GM19452 (cell line): ENCODE data around the gene ARID5B.
A peak's percentile ranks its signal among the peaks of the same experiment; 100 is the strongest.

Experiments
- ATAC-seq: cut with Tn5 transposase; IDR thresholded peaks from one replicate; pipeline ENCODE4 v1.9.1; 2021; ENCODE audit not compliant: unreplicated experiment

Gene ARID5B

DNA sequence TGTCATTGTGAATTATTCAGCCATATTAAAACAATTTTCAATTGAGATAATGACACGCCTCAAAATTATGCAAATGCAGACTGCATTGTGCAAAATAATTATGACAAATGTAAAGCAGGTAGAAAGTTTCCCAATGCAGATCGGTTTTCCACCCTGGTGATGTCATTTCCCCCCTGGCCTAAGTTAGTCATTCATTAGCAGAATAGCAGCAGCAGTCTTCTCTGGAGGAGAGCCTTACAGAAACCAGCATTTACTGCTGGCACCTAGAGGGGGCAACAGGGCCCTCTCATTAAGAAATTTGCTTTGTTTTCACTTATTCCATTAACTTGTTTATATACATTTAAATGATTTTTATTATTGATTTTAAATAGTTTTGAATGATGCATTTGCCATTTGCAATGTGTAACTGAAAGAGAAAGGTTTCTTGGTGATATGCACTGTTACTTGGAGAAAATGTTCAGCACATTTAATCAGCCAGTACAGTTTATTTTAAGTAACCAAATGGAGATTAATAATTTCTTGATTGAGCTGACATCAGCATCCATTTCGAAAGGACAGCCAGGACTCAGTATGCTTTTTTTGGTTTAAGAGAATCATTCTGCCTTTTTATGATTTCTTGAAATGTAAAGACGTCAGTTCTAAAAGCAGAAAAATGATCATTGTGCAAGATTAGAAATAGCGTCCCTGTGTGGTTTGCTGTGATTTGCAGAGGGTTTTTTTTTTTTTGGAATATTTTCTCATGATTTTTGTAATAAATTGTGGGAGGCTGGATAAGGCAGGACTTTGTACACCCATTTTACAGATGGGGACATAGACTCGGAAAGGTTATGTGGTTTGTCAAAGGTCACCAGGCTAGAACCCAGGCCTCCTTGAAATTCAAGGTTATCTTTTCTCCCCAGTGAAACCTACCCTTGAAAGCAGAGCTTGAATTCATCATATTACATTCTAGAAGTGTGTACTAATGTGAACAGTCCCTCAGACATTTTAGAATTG lies 3.5 kb downstream of the ARID5B start:
- ATAC-seq = peak; percentile 47

- no peak for ATAC-seq
Measured at GRCh38 chr10:61905837-61906561, 4.5 kb downstream of the ARID5B start.

- ATAC-seq = no peak
Measured at GRCh38 chr10:61906562-61906901, 5.0 kb downstream of the ARID5B start.

DNA sequence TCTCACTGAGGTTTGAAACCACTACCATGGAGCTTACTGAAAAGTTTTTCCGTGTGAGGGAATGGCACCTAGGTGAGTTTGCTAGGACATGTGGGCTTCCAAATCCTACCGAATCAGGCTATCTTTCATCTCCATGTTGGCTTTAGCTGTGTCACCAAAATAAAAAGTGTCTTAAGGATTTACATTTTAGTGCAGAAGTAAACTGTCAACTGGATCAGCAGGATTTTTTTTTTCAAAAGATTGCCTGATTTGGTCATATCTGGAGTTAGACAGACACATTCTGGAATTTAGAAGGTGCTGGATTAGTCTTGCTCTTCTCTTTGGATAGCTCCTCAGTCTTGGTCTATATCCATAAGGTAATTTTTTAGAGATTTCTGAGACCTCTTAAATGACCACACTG lies 5.5 kb downstream of the ARID5B start:
- no peak for ATAC-seq

- no peak for ATAC-seq
Measured at GRCh38 chr10:61907587-61907986, 6.1 kb downstream of the ARID5B start.

- ATAC-seq = no peak
Measured at GRCh38 chr10:61910226-61910805, 8.8 kb downstream of the ARID5B start.

DNA sequence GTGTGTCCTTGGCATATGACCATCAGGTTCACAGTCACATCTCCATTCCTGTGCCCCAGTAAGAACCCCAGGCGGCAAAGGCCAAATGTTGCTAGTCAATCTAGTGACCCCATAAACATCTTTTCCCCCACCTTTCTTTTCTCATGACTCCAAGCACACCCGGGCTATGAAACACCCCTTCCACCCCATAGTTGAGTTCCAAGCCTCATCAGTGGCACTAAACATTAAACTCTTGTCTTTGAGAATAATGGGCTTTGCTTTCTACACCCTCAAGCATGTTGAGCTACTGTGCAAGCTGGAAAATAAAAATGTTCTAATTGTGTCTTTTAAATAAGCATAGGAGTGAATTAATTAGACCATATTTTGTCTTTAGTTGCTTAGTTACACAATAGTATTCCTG lies 9.4 kb downstream of the ARID5B start:
- ATAC-seq = no peak

DNA sequence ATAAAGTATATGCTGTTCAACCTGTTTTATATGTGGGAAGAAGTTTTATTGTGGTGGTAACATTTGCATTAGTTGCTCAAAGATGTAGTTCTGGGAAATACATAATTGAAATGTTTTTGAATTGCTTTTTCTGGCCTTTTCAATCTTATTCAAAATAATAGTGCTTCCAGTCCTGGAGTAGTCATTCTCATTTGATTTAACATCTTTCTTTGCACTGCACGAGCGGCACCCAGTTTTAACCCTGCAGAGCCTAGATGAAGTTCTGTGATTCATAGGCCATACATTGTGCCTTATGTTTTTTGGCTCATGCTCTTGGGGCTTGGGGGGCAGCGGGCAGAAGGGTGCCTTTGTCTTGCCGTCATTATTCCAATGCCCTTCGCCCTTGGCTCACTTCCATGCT lies 9.9 kb downstream of the ARID5B start:
- no peak for ATAC-seq

DNA sequence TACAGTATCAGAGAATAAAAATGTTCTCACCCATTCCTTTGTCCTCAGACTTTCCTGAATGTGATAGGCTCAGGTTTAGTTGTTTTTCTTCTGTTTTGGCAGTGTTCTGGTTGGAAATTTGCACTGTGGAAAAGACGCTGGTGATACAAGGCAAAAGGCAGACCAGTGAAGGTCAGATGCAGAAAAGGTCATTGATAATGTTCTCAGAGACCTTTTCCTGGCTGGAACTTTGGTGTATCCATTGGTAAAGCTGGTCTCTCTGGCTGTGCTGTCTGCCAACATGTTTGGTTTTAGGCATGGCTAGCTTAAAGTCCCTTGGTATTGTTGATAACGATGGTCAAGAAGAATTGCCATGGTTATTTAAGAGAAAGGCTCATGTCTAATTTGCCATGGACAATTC lies 11.5 kb downstream of the ARID5B start:
- ATAC-seq = no peak

DNA sequence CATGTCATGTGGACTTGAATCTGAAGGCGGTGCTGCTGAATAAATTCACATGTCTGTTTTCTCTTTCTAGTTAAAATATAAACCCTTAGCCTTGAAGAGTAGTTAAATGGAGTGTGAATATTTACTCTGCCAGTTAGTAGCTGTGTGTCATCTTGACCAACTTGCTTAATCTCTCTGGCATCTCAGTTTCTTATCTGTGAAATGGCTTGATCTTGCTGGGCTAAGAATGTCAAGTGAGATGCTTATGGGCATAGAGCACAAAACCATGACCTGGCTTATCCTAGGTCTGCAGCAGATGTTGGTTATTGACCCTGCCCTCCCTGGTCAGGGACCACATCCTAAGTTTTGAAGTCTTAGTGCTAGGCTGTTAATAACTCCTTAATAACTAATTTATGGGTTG lies 16.6 kb downstream of the ARID5B start:
- ATAC-seq = no peak

DNA sequence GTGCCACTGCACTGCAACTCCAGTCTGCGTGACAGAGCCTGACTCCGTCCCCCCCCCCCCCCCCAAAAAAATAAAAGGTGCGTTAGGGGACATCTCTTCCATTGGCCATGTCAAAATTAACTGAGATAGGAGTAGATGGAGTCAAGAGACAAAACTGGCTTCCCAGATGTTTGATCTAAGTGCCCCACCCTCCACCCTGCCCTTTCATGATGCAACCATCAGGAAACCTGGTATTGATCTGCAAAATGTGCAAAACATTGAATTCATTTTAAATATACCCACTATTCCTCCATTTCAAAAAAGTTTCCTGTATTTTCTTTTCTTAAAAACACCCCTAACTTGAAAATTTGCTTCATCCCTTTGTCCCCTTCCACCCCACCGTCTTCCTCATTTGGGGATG lies 17.5 kb downstream of the ARID5B start:
- ATAC-seq = no peak

- ATAC-seq = no peak
Measured at GRCh38 chr10:61919646-61920215, 18.2 kb downstream of the ARID5B start.

- peak; percentile 69 for ATAC-seq
Measured at GRCh38 chr10:61921143-61921542, 19.6 kb downstream of the ARID5B start.

DNA sequence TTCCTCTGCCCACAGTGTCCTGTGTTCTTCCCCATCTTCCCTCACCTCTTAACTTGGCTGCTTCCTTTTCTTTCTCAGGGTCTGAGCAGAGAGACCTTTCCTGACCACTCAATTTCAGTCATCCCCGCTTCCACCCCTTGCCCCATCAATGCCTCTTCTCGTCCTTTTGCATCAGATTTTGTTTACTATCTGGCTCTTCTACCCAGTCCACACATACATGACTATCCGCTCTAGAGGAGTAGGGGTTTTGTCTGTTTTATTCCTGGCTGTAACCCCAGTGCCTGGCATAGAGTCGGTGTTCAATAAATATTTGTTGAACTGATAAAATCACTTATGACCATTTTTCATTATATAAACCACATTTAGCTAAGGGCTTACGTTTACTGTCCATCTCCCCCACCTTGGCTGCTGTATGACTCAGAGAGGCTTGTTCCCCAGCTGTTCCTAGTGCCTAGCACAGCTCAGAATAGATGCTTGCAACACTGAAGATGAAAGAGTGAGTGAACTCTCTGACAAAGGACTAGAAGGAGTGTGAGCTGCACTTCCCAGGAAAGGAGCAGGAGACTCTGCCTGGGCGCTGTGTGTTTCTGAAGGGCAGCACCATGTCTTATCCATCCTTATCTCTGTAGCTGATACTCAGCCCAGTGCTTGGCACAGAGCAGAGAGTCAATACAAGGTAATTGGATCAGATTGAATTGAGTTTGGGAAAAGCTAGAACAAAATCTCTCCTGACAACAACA lies 21.9 kb downstream of the ARID5B start:
- ATAC-seq = no peak

GRCh38 chr10:61923950-61924274 lies 22.4 kb downstream of the ARID5B start:
- no peak for ATAC-seq

DNA sequence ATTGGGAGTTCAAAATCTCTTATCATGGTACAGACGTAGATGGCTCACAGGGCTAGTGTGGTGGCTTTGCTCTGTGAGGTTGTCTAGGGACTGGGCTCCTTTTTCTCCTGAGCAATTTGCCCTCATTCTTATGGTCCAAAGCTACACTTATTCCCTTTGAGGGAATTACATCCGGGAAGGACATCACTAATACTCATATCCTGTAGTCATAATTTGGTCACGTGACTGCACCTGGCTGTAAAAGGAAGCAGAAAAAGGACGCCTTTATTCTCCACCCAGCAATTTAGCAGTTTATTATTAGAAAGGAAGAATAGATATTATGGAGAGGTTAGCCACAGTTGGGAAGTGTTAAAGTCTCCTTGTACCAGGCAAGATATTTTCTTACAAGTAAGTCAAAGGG lies 28.1 kb downstream of the ARID5B start:
- ATAC-seq = no peak

DNA sequence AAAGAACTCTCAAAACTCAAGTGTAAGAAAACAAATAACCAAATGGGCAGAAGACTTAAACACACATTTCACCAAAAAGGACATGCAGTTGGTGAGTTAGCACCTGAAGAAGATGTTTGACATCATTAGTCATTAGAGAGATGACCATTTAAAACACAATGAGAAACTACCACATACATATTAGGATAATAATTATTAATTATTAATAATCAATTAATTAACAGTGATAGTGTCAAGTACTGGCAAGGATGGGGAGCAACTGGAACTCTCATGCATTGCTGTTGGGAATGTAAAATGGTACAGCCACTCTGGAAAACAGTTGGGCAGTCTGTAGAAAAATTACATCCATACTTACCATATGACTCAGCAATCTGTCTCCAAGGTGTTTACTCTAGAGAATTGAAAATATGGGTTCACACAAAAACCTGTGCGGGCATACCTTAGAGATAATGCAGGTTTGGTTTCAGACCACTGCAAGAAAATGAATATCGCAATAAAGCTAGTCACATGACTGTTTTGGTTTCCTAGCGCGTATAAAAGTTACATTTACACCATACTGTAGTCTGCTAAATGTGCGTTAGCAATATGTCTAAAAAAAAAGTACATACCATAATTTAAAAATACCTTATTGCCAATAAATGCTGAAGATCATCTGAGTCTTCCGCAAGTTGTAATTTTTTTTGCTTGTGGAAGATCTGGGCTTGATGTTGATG lies 30.3 kb downstream of the ARID5B start:
- ATAC-seq = no peak

GRCh38 chr10:61933859-61934555 lies 32.5 kb downstream of the ARID5B start:
- no peak for ATAC-seq

GRCh38 chr10:61935077-61935476 lies 33.6 kb downstream of the ARID5B start:
- no peak for ATAC-seq

GRCh38 chr10:61936770-61937169 lies 35.3 kb downstream of the ARID5B start:
- no peak for ATAC-seq
